ENCODE results near the gene DENND1B.

Gene DENND1B

GRCh38 chr1:197463142-197463541 lies 312.1 kb downstream of the DENND1B start:
- DNase-seq: no peak

- no peak for DNase-seq
These were observed 312.7 kb downstream of the DENND1B start for GRCh38 chr1:197462539-197462938.
